IMR-90 (cell line): ENCODE results near the gene SETD2. TPM values are rescaled to one million over a fixed set of nuclear protein-coding genes. Genes with fewer than 3 reads are reported as not detected.

Experiments
- ATAC-seq: fragments of 200-7000 bp; cut with Tn5 transposase; 2 replicates; pipeline ENCODE4 v1.9.1; 2020; ENCODE audit warnings: low read depth, mild to moderate bottlenecking, moderate library complexity
- BruUV-seq: library from RNA; stranded (reverse); fragments of 400-500 nt; replicated peaks from 2 replicates; lab custom pipeline; 2021; lab: Mats Ljungman, UMichigan
- CTCF ChIA-PET: fragments of 300-600 bp; formaldehyde crosslinking; extraction: SDS; loops from one replicate; lab custom pipeline; 2021; ENCODE audit warnings: antibody characterized with exemption; lab: Yijun Ruan, JAX
- POLR2A ChIA-PET: fragments of 300-600 bp; sonication (Branson Sonifier 250); formaldehyde crosslinking; loops from one replicate; lab custom pipeline; 2022; ENCODE audit warnings: antibody characterized with exemption; ENCODE audit not compliant: unreplicated experiment; lab: Charles Lee
- DNase-seq: peaks from one replicate; pipeline ENCODE4 v3.0.0; 2013
- H2AFZ ChIP-seq: replicated peaks from 2 replicates; pipeline ENCODE3; 2013; ENCODE audit warnings: low read length, mild to moderate bottlenecking; ENCODE audit not compliant: poor library complexity
- H2AK5ac ChIP-seq: 2 replicates; pipeline ENCODE4 v1.6.1; 2013; ENCODE audit warnings: low read depth, low read length, inconsistent platforms
- H2AK9ac ChIP-seq: replicated peaks from 2 replicates; pipeline ENCODE3; 2013; ENCODE audit warnings: mild to moderate bottlenecking, low read depth, low read length, moderate library complexity; ENCODE audit not compliant: poor library complexity
- H2BK120ac ChIP-seq: 2 replicates; pipeline ENCODE4 v1.6.1; 2013; ENCODE audit warnings: low read depth, low read length, inconsistent platforms
- H2BK15ac ChIP-seq: 3 replicates; pipeline ENCODE4 v1.6.1; 2013; ENCODE audit warnings: low read depth, low read length, inconsistent platforms
- H2BK20ac ChIP-seq: 2 replicates; pipeline ENCODE4 v1.6.1; 2013; ENCODE audit warnings: low read depth, mild to moderate bottlenecking, inconsistent platforms, low read length, moderate library complexity
- H2BK5ac ChIP-seq: 2 replicates; pipeline ENCODE4 v1.6.1; 2013; ENCODE audit warnings: mild to moderate bottlenecking, low read depth, low read length, inconsistent platforms; ENCODE audit not compliant: poor library complexity, severe bottlenecking
- H3K14ac ChIP-seq: replicated peaks from 2 replicates; pipeline ENCODE4 v1.6.1; 2013; ENCODE audit warnings: low read depth, low read length, inconsistent platforms
- H3K18ac ChIP-seq: 2 replicates; pipeline ENCODE4 v1.6.1; 2013; ENCODE audit warnings: low read depth, low read length, control low read depth
- H3K23ac ChIP-seq: 2 replicates; pipeline ENCODE4 v1.6.1; 2013; ENCODE audit warnings: low read depth, low read length, inconsistent platforms
- H3K27ac ChIP-seq: 2 replicates; pipeline ENCODE4 v1.5.1; 2013; ENCODE audit warnings: mild to moderate bottlenecking, control low read depth, low read length; ENCODE audit not compliant: insufficient read depth
- H3K27me3 ChIP-seq: 2 replicates; pipeline ENCODE4 v1.6.1; 2013; ENCODE audit warnings: low read length; ENCODE audit not compliant: control insufficient read depth, insufficient read depth
- H3K36me3 ChIP-seq: 2 replicates; pipeline ENCODE4 v1.6.1; 2013; ENCODE audit warnings: low read length, mixed read lengths; ENCODE audit not compliant: control insufficient read depth, insufficient read depth
- H3K4ac ChIP-seq: 2 replicates; pipeline ENCODE4 v1.6.1; 2013; ENCODE audit warnings: low read depth, low read length, inconsistent platforms
- H3K4me1 ChIP-seq: 2 replicates; pipeline ENCODE4 v1.6.1; 2013; ENCODE audit warnings: low read length, mixed read lengths; ENCODE audit not compliant: control insufficient read depth, insufficient read depth
- H3K4me2 ChIP-seq: 2 replicates; pipeline ENCODE4 v1.6.1; 2013; ENCODE audit warnings: low read depth, mild to moderate bottlenecking, control low read depth, low read length, moderate library complexity
- H3K4me3 ChIP-seq: 2 replicates; pipeline ENCODE4 v1.5.1; 2013; ENCODE audit warnings: low read depth, mild to moderate bottlenecking, control low read depth, low read length, moderate library complexity; ENCODE audit not compliant: insufficient read depth
- H3K56ac ChIP-seq: 2 replicates; pipeline ENCODE4 v1.6.1; 2013; ENCODE audit warnings: low read length, inconsistent platforms; ENCODE audit not compliant: insufficient read depth; ENCODE audit errors: extremely low read depth
- H3K79me1 ChIP-seq, 2 experiments: 2 replicates each; pipeline ENCODE4 v1.6.1; 2013; ENCODE audit warnings: low read length in 2 of 2, inconsistent platforms in 1 of 2, low read depth in 1 of 2
- H3K9ac ChIP-seq: 2 replicates; pipeline ENCODE4 v1.6.1; 2013; ENCODE audit warnings: low read depth, low read length, control low read depth
- H3K9me1 ChIP-seq: 2 replicates; pipeline ENCODE4 v1.6.1; 2013; ENCODE audit warnings: low read length, inconsistent platforms; ENCODE audit not compliant: insufficient read depth
- H3K9me3 ChIP-seq: 2 replicates; pipeline ENCODE4 v1.6.1; 2013; ENCODE audit warnings: low read length; ENCODE audit not compliant: control insufficient read depth, insufficient read depth
- H4K20me1 ChIP-seq: 2 replicates; pipeline ENCODE4 v1.6.1; 2013; ENCODE audit warnings: low read length, inconsistent platforms; ENCODE audit not compliant: insufficient read depth
- H4K5ac ChIP-seq: 2 replicates; pipeline ENCODE4 v1.6.1; 2013; ENCODE audit warnings: mild to moderate bottlenecking, low read depth, low read length, control low read depth
- H4K8ac ChIP-seq, 2 experiments: 2 replicates each; pipeline ENCODE4 v1.6.1; 2013; ENCODE audit warnings: low read depth in 2 of 2, low read length in 2 of 2, control low read depth in 1 of 2, inconsistent platforms in 1 of 2
- H4K91ac ChIP-seq: 2 replicates; pipeline ENCODE4 v1.6.1; 2013; ENCODE audit warnings: low read depth, low read length, inconsistent platforms; ENCODE audit not compliant: insufficient read depth
- CTCF ChIP-seq: conservative IDR thresholded peaks from 2 replicates; pipeline ENCODE4 v1.5.1; 2012; ENCODE audit warnings: mild to moderate bottlenecking, low read depth, low read length, improper control_type of control experiment
- WGBS, 2 experiments: methylation state at CpG; one replicate each; pipeline versions ENCODE4 v1.1.5 to v1.1.7; 2013; ENCODE audit warnings: missing lambda C conversion rate in 2 of 2; ENCODE audit not compliant: insufficient read length in 1 of 2; ENCODE audit errors: extremely low coverage in 2 of 2; 5-methylcytosine and 5-hydroxymethylcytosine counted together
- dilution Hi-C: fragments of 300-500 bp; cut with HindIII; formaldehyde crosslinking; loops from one replicate; pipeline ENCODE4 v1.14.3; 2018; ENCODE audit warnings: low sequenced_read_pairs; ENCODE audit not compliant: unreplicated experiment
- in situ Hi-C: fragments of 300-500 bp; cut with MboI; formaldehyde crosslinking; loops from 3 replicates; pipeline ENCODE4 v1.14.3; 2019; ENCODE audit warnings: low sequenced_read_pairs, inconsistent platforms, mixed read lengths
- intact Hi-C: fragments of 100-400 bp; cut with micrococcal nuclease; formaldehyde crosslinking; loops from 2 replicates; pipeline ENCODE4 v1.10.0; 2022
- polyA plus RNA-seq, 3 experiments: library from polyadenylated mRNA; depleted of rRNA; stranded (reverse); fragments of >200 nt; gene quantifications; 2 replicates each; pipeline ENCODE4 v1.2.3, GENCODE V29; 2012; ENCODE audit warnings: low replicate concordance in 1 of 3
- total RNA-seq: library from RNA; depleted of rRNA; stranded (reverse); fragments of >200 nt; gene quantifications from 2 replicates; pipeline ENCODE4 v1.2.3, GENCODE V29; 2012
- TF ChIP-seq, protein P1 (sequence below): fragments of 150-350 bp; IDR thresholded peaks from 2 replicates; pipeline ENCODE4 v1.6.1; 2017; ENCODE audit warnings: mild to moderate bottlenecking, antibody characterized with exemption, low read length, low read depth

Gene SETD2
- total and polyA plus RNA-seq, 2 of the 4 experiments (the other 2 are of a cell fraction), result 18.3 to 20.1 TPM

GRCh38 chr3:47022641-47023071, 141.3 kb downstream of the SETD2 start:
- H2BK15ac ChIP-seq, result no peak overlapping the region
- dilution Hi-C loops, result no loop called here
- no peak overlapping the region for H3K4me2 ChIP-seq
- no CpG with 5 or more reads among the region's 1 CpG for WGBS, 2 experiments
- CTCF ChIA-PET, result interaction anchor here (1.1 to 1.5 kb wide), 2 partner anchors 13 to 60 kb away, joined by 3 read pairs; no protein-coding TSS in a partner anchor
- in situ Hi-C loops, result no loop called here
- no peak overlapping the region for H3K4me3 ChIP-seq
- no peak overlapping the region for H3K27ac ChIP-seq
- H3K4me1 ChIP-seq, result peaks cover 8% of the 10 kb centered on the region
- POLR2A ChIA-PET, result no interaction called here
- H2AFZ ChIP-seq, result no peak overlapping the region
- no TSS peak for BruUV-seq
- H2BK20ac ChIP-seq, result no peak overlapping the region
- no peak overlapping the region for H3K18ac ChIP-seq
- no peak overlapping the region for H4K5ac ChIP-seq
- no peak overlapping the region for H2AK9ac ChIP-seq
- no peaks in the 10 kb centered on the region for H3K27me3 ChIP-seq
- peaks cover 39% of the 10 kb centered on the region for H4K20me1 ChIP-seq
- no peaks in the 10 kb centered on the region for H3K9me3 ChIP-seq
- peaks cover 30 to 79% of the 10 kb centered on the region in 2 experiments for H3K79me1 ChIP-seq
- H3K14ac ChIP-seq, result no peak overlapping the region
- intact Hi-C loops, result no loop called here
- no peak for TF ChIP-seq CTCF
- TF ChIP-seq, protein P1, sequence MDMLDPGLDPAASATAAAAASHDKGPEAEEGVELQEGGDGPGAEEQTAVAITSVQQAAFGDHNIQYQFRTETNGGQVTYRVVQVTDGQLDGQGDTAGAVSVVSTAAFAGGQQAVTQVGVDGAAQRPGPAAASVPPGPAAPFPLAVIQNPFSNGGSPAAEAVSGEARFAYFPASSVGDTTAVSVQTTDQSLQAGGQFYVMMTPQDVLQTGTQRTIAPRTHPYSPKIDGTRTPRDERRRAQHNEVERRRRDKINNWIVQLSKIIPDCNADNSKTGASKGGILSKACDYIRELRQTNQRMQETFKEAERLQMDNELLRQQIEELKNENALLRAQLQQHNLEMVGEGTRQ, result peak; percentile 63
- no peak overlapping the region for H2BK120ac ChIP-seq
- peaks cover 24% of the 10 kb centered on the region for H3K9me1 ChIP-seq
- H3K4ac ChIP-seq, result no peak overlapping the region
- peak; percentile 48 for DNase-seq
- H3K9ac ChIP-seq, result no peak overlapping the region
- no peak overlapping the region for H4K91ac ChIP-seq
- peaks cover 13% of the 10 kb centered on the region for H3K36me3 ChIP-seq
- no peak overlapping the region for H2BK5ac ChIP-seq
- peak; percentile 45 for ATAC-seq
- no peak overlapping the region for H4K8ac ChIP-seq
- H3K23ac ChIP-seq, result no peak overlapping the region
- no peak overlapping the region for H3K56ac ChIP-seq
- no peak overlapping the region for H2AK5ac ChIP-seq
